ENCODE results near the gene KSR1. TPM values are rescaled to one million over a fixed set of nuclear protein-coding genes. Genes with fewer than 3 reads are reported as not detected.

KSR1 gene
- total RNA-seq, 1 donor from 2014 or later = 40.3 TPM

GRCh38 chr17:27506348-27507218 lies 50.3 kb downstream of the KSR1 start:
- Histone ChIP-seq H3K27ac (no peak overlapping the region), H3K36me3 (no peaks in the 10 kb centered on the region), H3K4me1 (peaks cover 34% of the 10 kb centered on the region), H3K27me3 (no peaks in the 10 kb centered on the region), H3K4me3 (no peak overlapping the region), H3K9me3 (no peaks in the 10 kb centered on the region)
- intact Hi-C loops (cut with DNase I) = no loop called here
- DNase-seq (ENCODE audit: extremely low spot score in 2 of 2) = no peak
- TF ChIP-seq POLR2AphosphoS5 (IDR thresholded peaks at IDR 0.05; ENCODE audit: insufficient read depth in 1 of 2, low read depth in 1 of 2) = no peak
- TF ChIP-seq CTCF (IDR thresholded peaks at IDR 0.05) = no peak
- no peak for TF ChIP-seq POLR2A (IDR thresholded peaks at IDR 0.05)

- Histone ChIP-seq H3K27me3 (no peaks in the 10 kb centered on the region), H3K27ac (no peak overlapping the region), H3K36me3 (no peaks in the 10 kb centered on the region), H3K9me3 (no peaks in the 10 kb centered on the region), H3K4me3 (no peak overlapping the region), H3K4me1 (peaks cover 20% of the 10 kb centered on the region)
- DNase-seq (ENCODE audit: extremely low spot score in 2 of 2) = no peak
- intact Hi-C loops (cut with DNase I) = no loop called here
- TF ChIP-seq POLR2AphosphoS5 (IDR thresholded peaks at IDR 0.05; ENCODE audit: insufficient read depth in 1 of 2, low read depth in 1 of 2) (no peak), POLR2A (IDR thresholded peaks at IDR 0.05) (no peak), CTCF (IDR thresholded peaks at IDR 0.05) (no peak)
These were observed 55.1 kb downstream of the KSR1 start for GRCh38 chr17:27511168-27511883.

- H3K4me3 ChIP-seq = no peak overlapping the region
- H3K9me3 ChIP-seq = no peaks in the 10 kb centered on the region
- intact Hi-C loops (cut with DNase I) = no loop called here
- no peaks in the 10 kb centered on the region for H3K36me3 ChIP-seq
- H3K4me1 ChIP-seq = peaks cover 20% of the 10 kb centered on the region
- H3K27me3 ChIP-seq = no peaks in the 10 kb centered on the region
- TF ChIP-seq POLR2A (IDR thresholded peaks at IDR 0.05) (no peak), POLR2AphosphoS5 (IDR thresholded peaks at IDR 0.05; ENCODE audit: insufficient read depth in 1 of 2, low read depth in 1 of 2) (no peak), CTCF (IDR thresholded peaks at IDR 0.05) (no peak)
- H3K27ac ChIP-seq = no peak overlapping the region
- no peak for DNase-seq (ENCODE audit: extremely low spot score in 2 of 2)
These were observed 55.8 kb downstream of the KSR1 start for GRCh38 chr17:27512031-27512430.

- intact Hi-C loops (cut with DNase I) = no loop called here
- TF ChIP-seq POLR2A (IDR thresholded peaks at IDR 0.05) (no peak), CTCF (IDR thresholded peaks at IDR 0.05) (no peak), POLR2AphosphoS5 (IDR thresholded peaks at IDR 0.05; ENCODE audit: insufficient read depth in 1 of 2, low read depth in 1 of 2) (no peak)
- no peak overlapping the region for H3K27ac ChIP-seq
These were observed 56.5 kb downstream of the KSR1 start for GRCh38 chr17:27512511-27513346.

More at GRCh38 chr17:27512511-27513346, 56.5 kb downstream of the KSR1 start:
- no peak for DNase-seq (ENCODE audit: extremely low spot score in 2 of 2)
- peaks cover 20% of the 10 kb centered on the region for H3K4me1 ChIP-seq
- H3K9me3 ChIP-seq = no peaks in the 10 kb centered on the region
- H3K27me3 ChIP-seq = no peaks in the 10 kb centered on the region
- no peak overlapping the region for H3K4me3 ChIP-seq
- H3K36me3 ChIP-seq = no peaks in the 10 kb centered on the region

Data from vagina (tissue), 2 donors.